Panc1 (cell line): ENCODE results near the gene PCED1A. TPM values are rescaled to one million over a fixed set of nuclear protein-coding genes. Genes with fewer than 3 reads are reported as not detected.

Source experiments
- ATAC-seq: fragments of 200-7000 bp; cut with Tn5 transposase; 2 replicates; pipeline ENCODE4 v1.9.1; 2020; ENCODE audit warnings: mild to moderate bottlenecking, moderate library complexity
- Bru-seq: library from RNA; stranded (reverse); fragments of 400-500 nt; gene quantifications from one replicate; lab custom pipeline; 2021; lab: Mats Ljungman, UMichigan
- BruChase-seq, 2 experiments: library from RNA; stranded (reverse); fragments of 400-500 nt; gene quantifications; one replicate each; lab custom pipeline; 2021; lab: Mats Ljungman, UMichigan
- BruUV-seq: library from RNA; stranded (reverse); fragments of 400-500 nt; replicated peaks from 2 replicates; lab custom pipeline; 2021; lab: Mats Ljungman, UMichigan
- CTCF ChIA-PET: fragments of 300-600 bp; sonication (Branson Sonifier 250); formaldehyde crosslinking; loops from one replicate; lab custom pipeline; 2022; ENCODE audit warnings: antibody characterized with exemption; lab: Charles Lee
- POLR2A ChIA-PET: fragments of 300-600 bp; sonication (Branson Sonifier 250); formaldehyde crosslinking; loops from one replicate; lab custom pipeline; 2022; ENCODE audit warnings: antibody characterized with exemption; lab: Charles Lee
- DNase-seq: peaks from one replicate; pipeline ENCODE4 v3.0.0-alpha.2; 2010; ENCODE audit warnings: low read depth, low spot score
- H3K27ac ChIP-seq: 2 replicates; pipeline ENCODE4 v1.5.1; 2011; ENCODE audit warnings: mild to moderate bottlenecking, low read length, inconsistent platforms
- H3K27me3 ChIP-seq: fragments of 200-500 bp; sonication (Bioruptor generic); 2 replicates; pipeline ENCODE4 v1.6.0; 2014; ENCODE audit warnings: low read length, inconsistent platforms; ENCODE audit not compliant: control insufficient read depth, insufficient read depth
- H3K36me3 ChIP-seq: fragments of 200-500 bp; sonication (Bioruptor generic); 2 replicates; pipeline ENCODE4 v1.5.1; 2014; ENCODE audit warnings: inconsistent platforms, mild to moderate bottlenecking, low read length, moderate library complexity; ENCODE audit not compliant: control insufficient read depth, insufficient read depth
- H3K4me1 ChIP-seq: 2 replicates; pipeline ENCODE4 v1.5.1; 2011; ENCODE audit warnings: inconsistent platforms, mild to moderate bottlenecking, low read length, moderate library complexity; ENCODE audit not compliant: control insufficient read depth, insufficient read depth
- H3K4me3 ChIP-seq, 2 experiments: 2 replicates each; pipeline ENCODE4 v1.5.1; 2011 to 2012; ENCODE audit warnings: low read depth in 2 of 2, low read length in 2 of 2, mild to moderate bottlenecking in 2 of 2, inconsistent platforms in 1 of 2, moderate library complexity in 1 of 2
- H3K9me3 ChIP-seq: fragments of 200-500 bp; sonication (Bioruptor generic); 2 replicates; pipeline ENCODE4 v1.5.1; 2014; ENCODE audit warnings: low read depth, mild to moderate bottlenecking, inconsistent platforms, low read length, moderate library complexity; ENCODE audit not compliant: control insufficient read depth, insufficient read depth
- POLR2AphosphoS5 ChIP-seq: IDR thresholded peaks from 2 replicates; pipeline ENCODE4 v1.6.1; 2012; ENCODE audit warnings: mild to moderate bottlenecking, low read depth, low read length, moderate library complexity
- SIN3A ChIP-seq: IDR thresholded peaks from 2 replicates; pipeline ENCODE4 v1.6.1; 2012; ENCODE audit warnings: low read depth, mild to moderate bottlenecking, low read length, moderate library complexity, borderline replicate concordance; ENCODE audit not compliant: insufficient read depth
- TCF7L2 ChIP-seq: IDR thresholded peaks from 2 replicates; pipeline ENCODE4 v1.6.1; 2011; ENCODE audit warnings: mild to moderate bottlenecking, low read depth, low read length, inconsistent platforms
- in situ Hi-C: cut with HindIII; loops from 2 replicates; pipeline ENCODE4 v1.10.0; 2016; ENCODE audit warnings: low sequenced_read_pairs, low pct_unique_long_range_greater_than_20kb
- intact Hi-C: fragments of 100-400 bp; cut with micrococcal nuclease; formaldehyde crosslinking; loops from one replicate; pipeline ENCODE4 v1.10.0; 2022; ENCODE audit not compliant: unreplicated experiment
- long read RNA-seq: library from polyadenylated mRNA; unstranded; transcript quantifications from one replicate; pipeline ENCODE4 v2.0.0, GENCODE V29; 2021; ENCODE audit not compliant: unreplicated experiment
- polyA plus RNA-seq: library from polyadenylated mRNA; unstranded; fragments of >200 nt; gene quantifications from one replicate; pipeline ENCODE4 v1.2.1, GENCODE V29; 2012; ENCODE audit warnings: missing spikeins; ENCODE audit not compliant: insufficient read length
- total RNA-seq: library from RNA; stranded (reverse); gene quantifications from one replicate; pipeline ENCODE4 v1.2.1, GENCODE V29; 2021; ENCODE audit not compliant: unreplicated experiment
- TF ChIP-seq, protein P1 (sequence below), 2 experiments: IDR thresholded peaks; 2 replicates each; pipeline ENCODE4 v1.6.1; 2011 to 2012; ENCODE audit warnings: low read depth in 2 of 2, control low read depth in 1 of 2, low read length in 1 of 2, mild to moderate bottlenecking in 1 of 2, moderate library complexity in 1 of 2; ENCODE audit not compliant: insufficient read depth in 1 of 2
- TF ChIP-seq, protein P2 (sequence below): fragments of 450-650 bp; IDR thresholded peaks from 2 replicates; pipeline ENCODE4 v1.5.1; 2017; ENCODE audit warnings: mild to moderate bottlenecking

PCED1A gene
- total RNA-seq: 42.1 TPM
- 68.3 TPM for polyA plus RNA-seq
- percentile 77 among the genes with signal in this experiment for Bru-seq, nascent RNA
- BruChase-seq, experiment 1, labeled RNA remaining after a 2-hour chase: percentile 87 among the genes with signal in this experiment
- BruChase-seq, experiment 2, labeled RNA remaining after a 6-hour chase: percentile 84 among the genes with signal in this experiment
- long read RNA-seq, partial matches to known transcripts: 38 of 54 reads
- long read RNA-seq, other reads (novel, unspliced or antisense): 14 of 54 reads

DNA sequence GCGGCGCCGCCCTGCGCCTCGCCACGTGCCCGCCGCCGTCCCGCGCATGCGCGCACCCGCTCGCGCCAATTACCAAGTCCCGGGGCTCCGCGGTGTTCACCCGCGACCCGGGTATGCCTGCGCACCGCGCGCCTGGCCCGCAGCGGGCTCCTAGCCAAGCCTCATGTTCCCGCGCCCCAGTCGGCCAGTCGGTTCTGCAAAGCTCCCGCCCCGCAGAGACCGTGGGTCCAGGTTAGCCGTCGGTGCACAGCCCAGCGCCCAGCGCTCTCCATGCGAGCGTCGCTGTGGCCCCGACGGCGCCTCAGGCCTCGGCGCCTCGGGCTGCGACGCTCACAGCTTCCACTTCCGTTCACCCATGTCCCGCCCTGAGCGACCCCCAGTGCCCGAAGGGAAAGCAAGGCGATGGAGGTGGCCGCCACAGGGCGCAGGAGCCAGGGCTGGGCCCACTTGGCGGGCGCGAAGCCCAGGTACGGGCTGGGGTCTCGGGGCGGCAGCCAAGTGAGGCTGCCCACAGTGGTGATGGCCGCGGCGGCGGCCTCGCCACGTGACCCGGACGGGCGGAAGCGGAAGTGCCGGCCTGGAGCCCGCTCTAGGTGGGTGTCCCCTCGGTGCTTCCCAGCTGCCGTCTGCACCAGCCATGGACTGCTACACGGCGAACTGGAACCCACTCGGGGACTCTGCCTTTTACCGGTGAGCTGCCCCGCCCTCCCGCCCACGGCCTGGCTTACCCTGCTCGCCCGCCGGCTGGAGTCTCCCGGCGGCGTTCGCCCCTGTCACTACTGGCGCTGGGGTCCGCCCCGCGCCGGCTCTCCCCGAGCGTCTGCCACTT is at the start of gene PCED1A, which contains the start of gene VPS16:
PCED1A (minus strand) TSS at position 518 of the 829 bp plus-strand sequence. CDS start 743 bp downstream, outside the sequence.
VPS16 (plus strand) TSS at position 608 of the 829 bp plus-strand sequence; CDS start at position 638, 30 bp downstream.
- Histone ChIP-seq H3K36me3 (no peaks in the 10 kb centered on the region), H3K27ac (peak within 1 kb of the TSS; percentile 93), H3K27me3 (no peaks in the 10 kb centered on the region), H3K4me1 (no peaks in the 10 kb centered on the region), H3K4me3 (peak within 1 kb of the TSS; percentile 79 to 85), H3K9me3 (no peaks in the 10 kb centered on the region)
- ChIA-PET POLR2A (interaction anchor here (0.5 kb wide), 1 partner anchor 89 kb away, joined by 6 read pairs; no protein-coding TSS in a partner anchor), CTCF (no interaction called here)
- DNase-seq: peak; percentile 22
- intact Hi-C loops (no loop called here), in situ Hi-C loops (no loop called here)
- peak; percentile 99 for ATAC-seq
- no TSS peak for BruUV-seq
- TF ChIP-seq SIN3A: no peak
- TF ChIP-seq TCF7L2: no peak
- TF ChIP-seq POLR2AphosphoS5: 0 out of 2 replicates have a peak, but pooled peaks have one; percentile 30

DNA sequence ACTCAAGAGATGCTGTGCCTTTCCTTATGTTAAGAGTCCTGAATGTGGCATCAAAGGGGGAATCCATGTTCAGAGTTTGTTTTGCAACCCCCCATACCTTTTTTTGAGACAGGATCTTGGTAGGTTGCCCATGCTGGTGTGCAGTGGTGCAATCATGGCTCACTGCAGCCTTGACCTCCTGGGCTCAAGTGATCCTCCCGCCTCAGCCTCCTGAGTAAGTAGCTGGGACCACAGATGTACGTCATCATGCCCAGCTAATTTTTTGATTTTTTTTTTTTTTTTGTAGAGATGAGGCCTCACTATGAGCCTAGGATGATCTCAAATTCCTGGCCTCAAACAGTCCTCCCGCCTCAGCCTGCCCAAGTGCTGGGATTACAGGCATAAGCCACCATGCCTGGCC is 49.3 kb upstream of the PCED1A start:
- Histone ChIP-seq H3K4me1 (no peaks in the 10 kb centered on the region), H3K4me3 (no peak overlapping the region), H3K27ac (no peak overlapping the region), H3K9me3 (peaks cover 3% of the 10 kb centered on the region; the same call in 1 of the 2 replicates), H3K27me3 (no peaks in the 10 kb centered on the region), H3K36me3 (no peaks in the 10 kb centered on the region)
- TF ChIP-seq SIN3A: no peak
- TF ChIP-seq POLR2AphosphoS5: no peak
- POLR2A ChIA-PET: no interaction called here
- CTCF ChIA-PET: no interaction called here
- DNase-seq (no peak), ATAC-seq (no peak)
- no TSS peak for BruUV-seq
- intact Hi-C loops: no loop called here
- in situ Hi-C loops: no loop called here

GRCh38 chr20:2889209-2889608 is 48.8 kb upstream of the PCED1A start:
- no peak for TF ChIP-seq POLR2AphosphoS5
- TF ChIP-seq, protein P1, sequence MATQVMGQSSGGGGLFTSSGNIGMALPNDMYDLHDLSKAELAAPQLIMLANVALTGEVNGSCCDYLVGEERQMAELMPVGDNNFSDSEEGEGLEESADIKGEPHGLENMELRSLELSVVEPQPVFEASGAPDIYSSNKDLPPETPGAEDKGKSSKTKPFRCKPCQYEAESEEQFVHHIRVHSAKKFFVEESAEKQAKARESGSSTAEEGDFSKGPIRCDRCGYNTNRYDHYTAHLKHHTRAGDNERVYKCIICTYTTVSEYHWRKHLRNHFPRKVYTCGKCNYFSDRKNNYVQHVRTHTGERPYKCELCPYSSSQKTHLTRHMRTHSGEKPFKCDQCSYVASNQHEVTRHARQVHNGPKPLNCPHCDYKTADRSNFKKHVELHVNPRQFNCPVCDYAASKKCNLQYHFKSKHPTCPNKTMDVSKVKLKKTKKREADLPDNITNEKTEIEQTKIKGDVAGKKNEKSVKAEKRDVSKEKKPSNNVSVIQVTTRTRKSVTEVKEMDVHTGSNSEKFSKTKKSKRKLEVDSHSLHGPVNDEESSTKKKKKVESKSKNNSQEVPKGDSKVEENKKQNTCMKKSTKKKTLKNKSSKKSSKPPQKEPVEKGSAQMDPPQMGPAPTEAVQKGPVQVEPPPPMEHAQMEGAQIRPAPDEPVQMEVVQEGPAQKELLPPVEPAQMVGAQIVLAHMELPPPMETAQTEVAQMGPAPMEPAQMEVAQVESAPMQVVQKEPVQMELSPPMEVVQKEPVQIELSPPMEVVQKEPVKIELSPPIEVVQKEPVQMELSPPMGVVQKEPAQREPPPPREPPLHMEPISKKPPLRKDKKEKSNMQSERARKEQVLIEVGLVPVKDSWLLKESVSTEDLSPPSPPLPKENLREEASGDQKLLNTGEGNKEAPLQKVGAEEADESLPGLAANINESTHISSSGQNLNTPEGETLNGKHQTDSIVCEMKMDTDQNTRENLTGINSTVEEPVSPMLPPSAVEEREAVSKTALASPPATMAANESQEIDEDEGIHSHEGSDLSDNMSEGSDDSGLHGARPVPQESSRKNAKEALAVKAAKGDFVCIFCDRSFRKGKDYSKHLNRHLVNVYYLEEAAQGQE (IDR thresholded peaks at IDR 0.05; ENCODE audit: insufficient read depth in 1 of 2, low read depth in 2 of 2, low read length in 1 of 2): no peak
- TF ChIP-seq SIN3A: no peak
- TF ChIP-seq, protein P2, sequence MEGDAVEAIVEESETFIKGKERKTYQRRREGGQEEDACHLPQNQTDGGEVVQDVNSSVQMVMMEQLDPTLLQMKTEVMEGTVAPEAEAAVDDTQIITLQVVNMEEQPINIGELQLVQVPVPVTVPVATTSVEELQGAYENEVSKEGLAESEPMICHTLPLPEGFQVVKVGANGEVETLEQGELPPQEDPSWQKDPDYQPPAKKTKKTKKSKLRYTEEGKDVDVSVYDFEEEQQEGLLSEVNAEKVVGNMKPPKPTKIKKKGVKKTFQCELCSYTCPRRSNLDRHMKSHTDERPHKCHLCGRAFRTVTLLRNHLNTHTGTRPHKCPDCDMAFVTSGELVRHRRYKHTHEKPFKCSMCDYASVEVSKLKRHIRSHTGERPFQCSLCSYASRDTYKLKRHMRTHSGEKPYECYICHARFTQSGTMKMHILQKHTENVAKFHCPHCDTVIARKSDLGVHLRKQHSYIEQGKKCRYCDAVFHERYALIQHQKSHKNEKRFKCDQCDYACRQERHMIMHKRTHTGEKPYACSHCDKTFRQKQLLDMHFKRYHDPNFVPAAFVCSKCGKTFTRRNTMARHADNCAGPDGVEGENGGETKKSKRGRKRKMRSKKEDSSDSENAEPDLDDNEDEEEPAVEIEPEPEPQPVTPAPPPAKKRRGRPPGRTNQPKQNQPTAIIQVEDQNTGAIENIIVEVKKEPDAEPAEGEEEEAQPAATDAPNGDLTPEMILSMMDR: no peak
- TF ChIP-seq TCF7L2: no peak
- Histone ChIP-seq H3K4me1 (no peaks in the 10 kb centered on the region), H3K9me3 (peaks cover 2% of the 10 kb centered on the region; the same call in 1 of the 2 replicates), H3K27ac (no peak overlapping the region), H3K36me3 (no peaks in the 10 kb centered on the region), H3K4me3 (no peak overlapping the region), H3K27me3 (no peaks in the 10 kb centered on the region)
- ChIA-PET CTCF (no interaction called here), POLR2A (no interaction called here)
- in situ Hi-C loops (no loop called here), intact Hi-C loops (no loop called here)
- no peak for ATAC-seq
- BruUV-seq: no TSS peak
- no peak for DNase-seq
